Fibroblast of lung (primary cell): ENCODE measurements around the gene TUBB.

Experiments
- EZH2 ChIP-seq: IDR thresholded peaks from 2 replicates; pipeline ENCODE4 v1.5.1; 2012; ENCODE audit warnings: low read length, control low read depth, mild to moderate bottlenecking; ENCODE audit errors: missing control alignments
- TF ChIP-seq, protein P1 (sequence below), 2 donors: IDR thresholded peaks in 1 of 2; conservative IDR thresholded peaks in 1 of 2; 1 replicate in 1 of 2; 2 replicates in 1 of 2; pipeline ENCODE4 v1.5.1; 2011 to 2012; ENCODE audit warnings: low read length in 2 of 2, control low read depth in 1 of 2, inconsistent platforms in 1 of 2, low read depth in 1 of 2, mild to moderate bottlenecking in 1 of 2

DNA sequence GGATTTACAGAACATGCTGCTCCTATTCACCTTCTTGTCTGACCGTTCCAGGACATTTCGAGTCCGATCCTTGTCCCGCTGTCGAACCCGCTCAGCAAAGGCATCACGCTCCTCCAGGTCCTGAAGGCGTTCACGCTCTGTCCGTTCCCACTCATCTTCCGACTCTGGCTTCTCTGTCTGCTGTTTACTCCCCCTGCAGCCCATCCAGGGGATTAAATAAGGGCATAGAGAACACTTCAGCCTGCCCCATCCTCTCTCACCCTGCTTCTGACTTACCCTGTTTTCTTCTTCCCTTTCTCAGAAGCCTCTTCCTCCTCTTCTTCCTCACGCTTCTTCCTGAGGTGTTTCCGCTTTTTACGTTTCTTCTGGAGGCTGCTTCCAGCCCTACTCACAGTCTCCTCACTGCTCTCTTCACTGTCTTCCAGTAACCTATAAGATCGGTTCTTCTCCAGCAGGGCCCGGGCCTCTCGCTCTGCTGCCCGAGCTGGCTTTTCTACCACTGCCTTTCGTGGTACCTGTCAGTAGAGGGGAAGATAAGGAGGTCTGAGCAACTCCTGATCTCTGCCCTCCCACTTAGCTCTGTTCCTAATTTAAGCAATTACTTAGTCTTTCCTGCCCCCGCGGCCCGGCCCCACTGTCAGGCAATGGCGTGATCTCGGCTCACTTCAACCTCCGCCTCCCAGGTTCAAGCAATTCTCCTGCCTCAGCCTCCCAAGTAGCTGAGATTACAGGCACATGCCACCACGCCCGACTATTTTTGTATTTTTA is 49.2 kb upstream of the TUBB start:
- TF ChIP-seq EZH2: no peak
- TF ChIP-seq, protein P1, sequence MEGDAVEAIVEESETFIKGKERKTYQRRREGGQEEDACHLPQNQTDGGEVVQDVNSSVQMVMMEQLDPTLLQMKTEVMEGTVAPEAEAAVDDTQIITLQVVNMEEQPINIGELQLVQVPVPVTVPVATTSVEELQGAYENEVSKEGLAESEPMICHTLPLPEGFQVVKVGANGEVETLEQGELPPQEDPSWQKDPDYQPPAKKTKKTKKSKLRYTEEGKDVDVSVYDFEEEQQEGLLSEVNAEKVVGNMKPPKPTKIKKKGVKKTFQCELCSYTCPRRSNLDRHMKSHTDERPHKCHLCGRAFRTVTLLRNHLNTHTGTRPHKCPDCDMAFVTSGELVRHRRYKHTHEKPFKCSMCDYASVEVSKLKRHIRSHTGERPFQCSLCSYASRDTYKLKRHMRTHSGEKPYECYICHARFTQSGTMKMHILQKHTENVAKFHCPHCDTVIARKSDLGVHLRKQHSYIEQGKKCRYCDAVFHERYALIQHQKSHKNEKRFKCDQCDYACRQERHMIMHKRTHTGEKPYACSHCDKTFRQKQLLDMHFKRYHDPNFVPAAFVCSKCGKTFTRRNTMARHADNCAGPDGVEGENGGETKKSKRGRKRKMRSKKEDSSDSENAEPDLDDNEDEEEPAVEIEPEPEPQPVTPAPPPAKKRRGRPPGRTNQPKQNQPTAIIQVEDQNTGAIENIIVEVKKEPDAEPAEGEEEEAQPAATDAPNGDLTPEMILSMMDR (conservative IDR thresholded peaks at IDR 0.05 in 1 of 2, IDR thresholded peaks at IDR 0.05 in 1 of 2; ENCODE audit: low read depth in 1 of 2, low read length in 2 of 2): no peak
